Uterus (tissue), 4 donors: ENCODE data around the gene PCMT1. TPM values are rescaled to one million over a fixed set of nuclear protein-coding genes. Genes with fewer than 3 reads are reported as not detected.

ENCODE experiments used
- DNase-seq, 2 donors: peaks; one replicate each; pipeline ENCODE4 v3.0.0-alpha.2; 2019 to 2020
- H3K27ac ChIP-seq, 2 donors: fragments of 200-600 bp; sonication (generic); 1 replicate in 1 of 2; 2 replicates in 1 of 2; pipeline ENCODE4 v1.5.1; 2016 to 2018
- H3K27me3 ChIP-seq, 2 donors: fragments of 200-600 bp; sonication (generic); one replicate each; pipeline ENCODE4 v1.5.1; 2018 to 2019; ENCODE audit warnings: control low read depth in 1 of 2
- H3K36me3 ChIP-seq, 2 donors: fragments of 200-600 bp; sonication (generic); one replicate each; pipeline ENCODE4 v1.5.1; 2019; ENCODE audit warnings: control low read depth in 1 of 2
- H3K4me1 ChIP-seq, 2 donors: fragments of 200-600 bp; sonication (generic); one replicate each; pipeline ENCODE4 v1.5.1; 2018 to 2019; ENCODE audit warnings: control low read depth in 1 of 2
- H3K4me3 ChIP-seq, 2 donors: fragments of 200-600 bp; sonication (generic); 1 replicate in 1 of 2; 2 replicates in 1 of 2; pipeline ENCODE4 v1.5.1; 2018 to 2019; ENCODE audit warnings: mild to moderate bottlenecking in 1 of 2
- H3K9me3 ChIP-seq, 2 donors: fragments of 200-600 bp; sonication (generic); one replicate each; pipeline ENCODE4 v1.5.1; 2019; ENCODE audit warnings: control low read depth in 1 of 2
- POLR2A ChIP-seq, 2 donors: fragments of 450-650 bp; IDR thresholded peaks; one replicate each; pipeline ENCODE4 v1.6.1; 2016; ENCODE audit warnings: antibody characterized with exemption in 2 of 2, mild to moderate bottlenecking in 1 of 2, moderate library complexity in 1 of 2
- intact Hi-C: fragments of 100-400 bp; cut with DNase I; formaldehyde crosslinking; loops from one replicate; pipeline ENCODE4 v1.15.1; 2023; ENCODE audit warnings: low total_unique reads
- total RNA-seq, 4 donors: library from RNA; depleted of rRNA in 3 of 4; stranded (reverse); fragments of >200 nt in 3 of 4; gene quantifications; one replicate each; pipeline versions ENCODE4 v1.1.0 to v1.2.4, GENCODE V29; 2014 to 2023
- TF ChIP-seq, protein P1 (sequence below), 4 experiments: fragments of 200-600 bp in 2 of 4; fragments of 450-650 bp in 2 of 4; sonication (generic) in 2 of 4; IDR thresholded peaks; one replicate each; pipeline ENCODE4 v1.5.1; 2016 to 2019; ENCODE audit warnings: antibody characterized with exemption in 4 of 4, mild to moderate bottlenecking in 2 of 4, moderate library complexity in 1 of 4
- donor health status: DM: yes; HTN: yes; CAD: no.

PCMT1 gene
- total RNA-seq, 4 donors from 2014 or later, result 34.4 to 147 (median 88.6) TPM

DNA sequence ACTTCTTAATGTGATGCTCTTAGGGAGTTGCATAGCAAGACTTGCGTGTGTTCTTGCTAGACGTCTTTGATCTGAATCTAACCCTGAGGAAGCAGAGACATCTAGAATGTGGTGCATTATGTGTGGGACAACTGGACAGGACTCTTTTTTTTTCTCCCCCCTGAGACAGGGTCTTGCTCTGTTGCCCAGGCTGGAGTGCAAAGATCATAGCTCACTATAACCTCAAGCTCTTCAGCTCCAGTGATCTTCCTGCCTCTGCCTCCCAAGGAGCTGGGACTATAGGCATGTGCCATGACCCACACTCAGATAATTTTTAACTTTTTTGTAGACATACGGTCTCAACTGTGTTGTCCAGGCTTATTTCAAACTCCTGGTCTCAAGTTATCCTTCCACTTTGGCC, 34.0 kb downstream of the PCMT1 start:
- Histone ChIP-seq H3K36me3 (no peaks in the 10 kb centered on the region), H3K27me3 (no peaks in the 10 kb centered on the region), H3K27ac (no peak overlapping the region), H3K4me1 (no peaks in the 10 kb centered on the region), H3K9me3 (no peaks in the 10 kb centered on the region), H3K4me3 (no peak overlapping the region)
- no peak for DNase-seq
- TF ChIP-seq, protein P1, sequence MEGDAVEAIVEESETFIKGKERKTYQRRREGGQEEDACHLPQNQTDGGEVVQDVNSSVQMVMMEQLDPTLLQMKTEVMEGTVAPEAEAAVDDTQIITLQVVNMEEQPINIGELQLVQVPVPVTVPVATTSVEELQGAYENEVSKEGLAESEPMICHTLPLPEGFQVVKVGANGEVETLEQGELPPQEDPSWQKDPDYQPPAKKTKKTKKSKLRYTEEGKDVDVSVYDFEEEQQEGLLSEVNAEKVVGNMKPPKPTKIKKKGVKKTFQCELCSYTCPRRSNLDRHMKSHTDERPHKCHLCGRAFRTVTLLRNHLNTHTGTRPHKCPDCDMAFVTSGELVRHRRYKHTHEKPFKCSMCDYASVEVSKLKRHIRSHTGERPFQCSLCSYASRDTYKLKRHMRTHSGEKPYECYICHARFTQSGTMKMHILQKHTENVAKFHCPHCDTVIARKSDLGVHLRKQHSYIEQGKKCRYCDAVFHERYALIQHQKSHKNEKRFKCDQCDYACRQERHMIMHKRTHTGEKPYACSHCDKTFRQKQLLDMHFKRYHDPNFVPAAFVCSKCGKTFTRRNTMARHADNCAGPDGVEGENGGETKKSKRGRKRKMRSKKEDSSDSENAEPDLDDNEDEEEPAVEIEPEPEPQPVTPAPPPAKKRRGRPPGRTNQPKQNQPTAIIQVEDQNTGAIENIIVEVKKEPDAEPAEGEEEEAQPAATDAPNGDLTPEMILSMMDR (IDR thresholded peaks at IDR 0.05), result no peak
- TF ChIP-seq POLR2A (IDR thresholded peaks at IDR 0.05), result no peak
- intact Hi-C loops, result no loop called here

DNA sequence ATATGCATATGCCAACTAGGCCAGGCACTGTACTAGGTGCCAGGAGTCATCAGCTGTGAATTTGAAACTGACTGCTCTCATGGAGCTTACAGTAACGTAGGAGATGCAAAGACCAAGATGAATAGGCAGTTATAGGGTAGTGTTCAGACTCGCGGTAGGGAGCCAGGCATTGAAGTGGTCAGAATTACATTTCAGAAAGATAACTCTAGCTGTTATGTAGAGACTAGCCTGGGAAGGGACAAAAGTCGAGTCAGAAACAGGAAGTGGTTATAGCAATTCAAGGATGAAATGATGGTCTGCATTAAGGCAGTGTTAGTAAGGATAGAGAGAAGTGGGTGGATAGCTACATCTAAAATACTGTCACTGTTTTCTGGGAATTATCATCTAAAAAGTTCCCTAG, 56.6 kb downstream of the PCMT1 start:
- intact Hi-C loops, result no loop called here
- Histone ChIP-seq H3K36me3 (no peaks in the 10 kb centered on the region), H3K27me3 (no peaks in the 10 kb centered on the region), H3K27ac (no peak overlapping the region), H3K4me3 (no peak overlapping the region), H3K4me1 (no peaks in the 10 kb centered on the region), H3K9me3 (no peaks in the 10 kb centered on the region)
- TF ChIP-seq, protein P1 (IDR thresholded peaks at IDR 0.05), result no peak
- no peak for TF ChIP-seq POLR2A (IDR thresholded peaks at IDR 0.05)
- DNase-seq, result no peak

DNA sequence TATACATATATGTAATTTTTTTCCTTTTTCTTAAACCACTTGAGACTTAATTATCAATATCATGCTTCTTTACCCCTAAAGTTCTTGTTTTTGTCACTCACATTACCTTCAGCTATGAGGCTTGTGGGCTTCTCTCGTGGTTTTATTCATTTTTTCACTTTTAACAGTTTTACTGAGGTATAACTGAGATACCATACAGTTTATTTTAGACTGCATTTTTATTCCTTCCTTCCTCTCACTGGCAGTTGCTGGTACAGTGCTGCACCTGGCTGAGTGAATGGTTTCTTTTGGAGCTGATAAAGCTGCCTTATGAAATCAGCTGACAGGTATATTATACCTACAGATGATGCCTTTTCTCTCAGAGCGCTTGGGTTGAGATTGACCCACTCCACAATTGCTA, 60.3 kb downstream of the PCMT1 start:
- no peak for DNase-seq
- intact Hi-C loops, result no loop called here
- H3K9me3 ChIP-seq, result no peaks in the 10 kb centered on the region
- no peak overlapping the region for H3K4me3 ChIP-seq
- no peak overlapping the region for H3K27ac ChIP-seq
- TF ChIP-seq POLR2A (IDR thresholded peaks at IDR 0.05), result no peak
- H3K36me3 ChIP-seq, result no peaks in the 10 kb centered on the region
- H3K27me3 ChIP-seq, result no peaks in the 10 kb centered on the region
- H3K4me1 ChIP-seq, result no peaks in the 10 kb centered on the region

DNA sequence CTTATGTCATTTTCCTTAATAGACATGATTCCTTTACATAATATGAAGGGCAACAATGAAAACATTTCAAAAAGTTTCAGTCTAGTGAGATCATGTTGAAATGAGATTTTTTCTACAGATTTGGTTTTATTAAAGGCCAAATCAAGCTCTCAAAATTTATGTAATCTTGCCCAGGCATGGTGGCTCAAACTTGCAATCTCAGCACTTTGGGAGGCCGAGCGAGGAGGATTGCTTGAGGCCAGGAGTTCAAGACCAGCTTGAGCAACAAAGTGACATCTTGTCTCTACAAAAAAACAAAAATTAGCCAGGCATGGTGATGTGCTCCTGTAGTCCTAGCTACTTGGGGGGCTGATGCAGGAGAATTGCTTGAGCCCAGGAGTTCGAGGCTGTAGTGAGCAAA, 63.8 kb downstream of the PCMT1 start:
- Histone ChIP-seq H3K27ac (no peak overlapping the region), H3K27me3 (no peaks in the 10 kb centered on the region), H3K36me3 (no peaks in the 10 kb centered on the region), H3K9me3 (no peaks in the 10 kb centered on the region), H3K4me1 (no peaks in the 10 kb centered on the region), H3K4me3 (no peak overlapping the region)
- TF ChIP-seq, protein P1 (IDR thresholded peaks at IDR 0.05), result no peak
- no peak for TF ChIP-seq POLR2A (IDR thresholded peaks at IDR 0.05)
- intact Hi-C loops, result no loop called here
- DNase-seq, result no peak

DNA sequence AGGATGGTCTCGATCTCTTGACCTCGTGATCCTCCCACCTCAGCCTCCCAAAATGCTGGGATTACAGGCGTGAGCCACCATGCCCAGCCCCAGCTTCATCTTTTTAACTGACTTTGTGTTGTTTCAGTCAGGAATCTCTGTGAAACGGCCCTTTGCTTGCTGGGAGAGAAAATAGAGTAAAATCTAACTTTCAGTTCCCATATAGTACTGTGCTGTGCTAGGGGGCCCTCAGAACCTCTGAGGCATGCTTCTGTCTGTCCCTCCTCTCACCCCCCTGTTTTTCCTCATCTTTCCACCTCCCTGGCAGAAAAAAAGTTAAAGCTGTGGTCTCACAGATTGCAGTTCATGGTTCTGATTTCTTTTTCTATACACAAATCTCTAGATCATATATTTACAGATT, 66.2 kb downstream of the PCMT1 start:
- intact Hi-C loops, result no loop called here
- no peaks in the 10 kb centered on the region for H3K27me3 ChIP-seq
- no peak overlapping the region for H3K4me3 ChIP-seq
- H3K27ac ChIP-seq, result no peak overlapping the region
- no peaks in the 10 kb centered on the region for H3K4me1 ChIP-seq
- no peaks in the 10 kb centered on the region for H3K9me3 ChIP-seq
- DNase-seq, result no peak
- no peaks in the 10 kb centered on the region for H3K36me3 ChIP-seq
- TF ChIP-seq, protein P1 (IDR thresholded peaks at IDR 0.05), result no peak
- no peak for TF ChIP-seq POLR2A (IDR thresholded peaks at IDR 0.05)

DNA sequence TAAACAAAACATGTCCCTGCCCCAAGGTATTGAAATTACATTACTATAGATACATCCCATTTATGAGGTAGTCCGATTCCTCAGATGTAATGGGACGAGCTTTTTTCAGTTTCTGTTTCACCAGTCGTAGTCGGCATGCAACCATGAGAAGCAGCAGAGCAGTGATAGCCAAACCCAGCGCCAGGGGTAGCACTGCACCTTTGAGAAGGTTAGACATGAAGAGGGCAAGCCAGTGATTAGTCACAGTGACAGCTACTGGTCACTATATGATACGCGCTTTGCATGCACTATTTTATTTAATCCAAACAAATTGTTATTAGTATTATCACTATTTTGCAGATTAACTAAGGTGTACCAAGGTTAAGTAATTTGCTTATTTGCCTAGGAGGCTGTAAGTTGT, 71.0 kb downstream of the PCMT1 start:
- Histone ChIP-seq H3K9me3 (no peaks in the 10 kb centered on the region), H3K36me3 (no peaks in the 10 kb centered on the region), H3K27ac (no peak overlapping the region), H3K27me3 (no peaks in the 10 kb centered on the region), H3K4me1 (no peaks in the 10 kb centered on the region), H3K4me3 (no peak overlapping the region)
- no peak for TF ChIP-seq POLR2A (IDR thresholded peaks at IDR 0.05)
- DNase-seq, result no peak
- intact Hi-C loops, result no loop called here
